ENCODE results near the gene SH3PXD2A. TPM values are rescaled to one million over a fixed set of nuclear protein-coding genes. Genes with fewer than 3 reads are reported as not detected.

SH3PXD2A gene
- polyA plus RNA-seq, 1 experiment, result 50.2 TPM

GRCh38 chr10:103645141-103646054 lies 210.0 kb downstream of the SH3PXD2A start:
- Histone ChIP-seq H3K4me3 (ENCODE audit: low read depth, low read length) (no peak overlapping the region), H3K36me3 (ENCODE audit: control insufficient read depth, insufficient read depth, low read length) (peaks cover 23% of the 10 kb centered on the region), H3K27me3 (ENCODE audit: control insufficient read depth, insufficient read depth, low read length) (no peaks in the 10 kb centered on the region)
- TF ChIP-seq CTCF (IDR thresholded peaks at IDR 0.05; ENCODE audit: insufficient read depth, low read depth, low read length), result no peak
- CTCF ChIA-PET, result interaction anchor here (0.7 to 1.9 kb wide), 7 partner anchors 11 to 46 kb away, joined by 3 to 11 read pairs (median 6); no protein-coding TSS in a partner anchor
- POLR2A ChIA-PET, result no interaction called here
- DNase-seq (ENCODE audit: low read depth), result peak; percentile 95

- TF ChIP-seq CTCF (IDR thresholded peaks at IDR 0.05; ENCODE audit: insufficient read depth, low read depth, low read length), result no peak
- Histone ChIP-seq H3K36me3 (ENCODE audit: control insufficient read depth, insufficient read depth, low read length) (peaks cover 23% of the 10 kb centered on the region), H3K27me3 (ENCODE audit: control insufficient read depth, insufficient read depth, low read length) (no peaks in the 10 kb centered on the region), H3K4me3 (ENCODE audit: low read depth, low read length) (no peak overlapping the region)
- POLR2A ChIA-PET, result no interaction called here
- DNase-seq (ENCODE audit: low read depth), result no peak
- CTCF ChIA-PET, result interaction anchor here (1.5 to 1.8 kb wide), 2 partner anchors 12 to 38 kb away, joined by 3 to 5 read pairs; no protein-coding TSS in a partner anchor
Observed at GRCh38 chr10:103643381-103643780, 212.0 kb downstream of the SH3PXD2A start.

- Histone ChIP-seq H3K36me3 (ENCODE audit: control insufficient read depth, insufficient read depth, low read length) (peaks cover 12% of the 10 kb centered on the region), H3K27me3 (ENCODE audit: control insufficient read depth, insufficient read depth, low read length) (no peaks in the 10 kb centered on the region), H3K4me3 (ENCODE audit: low read depth, low read length) (no peak overlapping the region)
- DNase-seq (ENCODE audit: low read depth), result no peak
- ChIA-PET CTCF (no interaction called here), POLR2A (no interaction called here)
- no peak for TF ChIP-seq CTCF (IDR thresholded peaks at IDR 0.05; ENCODE audit: insufficient read depth, low read depth, low read length)
Observed at GRCh38 chr10:103641326-103641725, 214.1 kb downstream of the SH3PXD2A start.

GRCh38 chr10:103640436-103641181 lies 214.8 kb downstream of the SH3PXD2A start:
- peaks cover 14% of the 10 kb centered on the region for H3K36me3 ChIP-seq (ENCODE audit: control insufficient read depth, insufficient read depth, low read length)
- ChIA-PET CTCF (no interaction called here), POLR2A (no interaction called here)
- H3K27me3 ChIP-seq (ENCODE audit: control insufficient read depth, insufficient read depth, low read length), result no peaks in the 10 kb centered on the region
- no peak overlapping the region for H3K4me3 ChIP-seq (ENCODE audit: low read depth, low read length)
- DNase-seq (ENCODE audit: low read depth), result no peak
- no peak for TF ChIP-seq CTCF (IDR thresholded peaks at IDR 0.05; ENCODE audit: insufficient read depth, low read depth, low read length)

GRCh38 chr10:103638948-103639347 lies 216.4 kb downstream of the SH3PXD2A start:
- Histone ChIP-seq H3K27me3 (ENCODE audit: control insufficient read depth, insufficient read depth, low read length) (no peaks in the 10 kb centered on the region), H3K36me3 (ENCODE audit: control insufficient read depth, insufficient read depth, low read length) (peaks cover 18% of the 10 kb centered on the region), H3K4me3 (ENCODE audit: low read depth, low read length) (no peak overlapping the region)
- ChIA-PET CTCF (no interaction called here), POLR2A (no interaction called here)
- TF ChIP-seq CTCF (IDR thresholded peaks at IDR 0.05; ENCODE audit: insufficient read depth, low read depth, low read length), result no peak
- DNase-seq (ENCODE audit: low read depth), result no peak

Data from BJ (cell line).